HepG2 (cell line): ENCODE measurements around the gene E2F1. TPM values are rescaled to one million over a fixed set of nuclear protein-coding genes. Genes with fewer than 3 reads are reported as not detected.

Experiments
- GPN1 ChIP-seq: sonication (generic); formaldehyde crosslinking; IDR thresholded peaks from 2 replicates; pipeline ENCODE4 v1.5.1; 2020; ENCODE audit warnings: missing genetic modification reagents, borderline replicate concordance
- MEIS2 ChIP-seq: sonication (generic); formaldehyde crosslinking; IDR thresholded peaks from 2 replicates; pipeline ENCODE4 v1.9.0; 2021; ENCODE audit warnings: mild to moderate bottlenecking, missing genetic modification reagents
- MXD4 ChIP-seq: IDR thresholded peaks from 2 replicates; pipeline ENCODE4 v1.6.1; 2016; ENCODE audit warnings: mild to moderate bottlenecking, missing biosample characterization, missing genetic modification reagents
- ZBTB3 ChIP-seq: sonication (generic); formaldehyde crosslinking; IDR thresholded peaks from 2 replicates; pipeline ENCODE4 v1.4.0; 2020; ENCODE audit warnings: low read depth, mild to moderate bottlenecking, moderate library complexity, missing genetic modification reagents, borderline replicate concordance
- ZNF367 ChIP-seq: sonication (generic); formaldehyde crosslinking; IDR thresholded peaks from 2 replicates; pipeline ENCODE4 v1.4.0; 2020; ENCODE audit warnings: missing genetic modification reagents, borderline replicate concordance
- ZNF83 ChIP-seq: sonication (generic); formaldehyde crosslinking; IDR thresholded peaks from 2 replicates; pipeline ENCODE4 v1.4.0; 2020; ENCODE audit warnings: missing genetic modification reagents, mild to moderate bottlenecking, borderline replicate concordance
- ZSCAN22 ChIP-seq: sonication (generic); formaldehyde crosslinking; IDR thresholded peaks from 2 replicates; pipeline ENCODE4 v1.4.0; 2020; ENCODE audit warnings: mild to moderate bottlenecking, missing genetic modification reagents
- polyA plus RNA-seq, 8 experiments: library from polyadenylated mRNA; depleted of rRNA in 3 of 8; stranded (reverse) in 7 of 8; unstranded in 1 of 8; fragments of >200 nt; fragmentation: Illumina TruSeq in 4 of 8; extraction: Trizol in 4 of 8; gene quantifications; 2 replicates each; pipeline versions ENCODE4 v1.2.1 to v1.2.3, GENCODE V29; 2011 to 2016; ENCODE audit warnings: low read depth in 4 of 8, missing spikeins in 1 of 8, mixed read lengths in 1 of 8; ENCODE audit not compliant: insufficient read depth in 1 of 8
- total RNA-seq, 5 experiments: library from RNA; depleted of rRNA; stranded (reverse); fragments of >200 nt; fragmentation: Illumina TruSeq; extraction: Trizol; gene quantifications; 2 replicates each; pipeline ENCODE4 v1.2.3, GENCODE V29; 2016; ENCODE audit warnings: low read depth in 1 of 5
- TF ChIP-seq, protein P1 (sequence below): fragments of 450-650 bp; IDR thresholded peaks from 2 replicates; pipeline ENCODE4 v1.6.1; 2016
- TF ChIP-seq, protein P2 (sequence below): sonication (generic); formaldehyde crosslinking; IDR thresholded peaks from 2 replicates; pipeline ENCODE4 v1.5.1; 2020; ENCODE audit warnings: mild to moderate bottlenecking, missing genetic modification reagents, moderate library complexity
- TF ChIP-seq, protein P3 (sequence below): sonication (generic); formaldehyde crosslinking; IDR thresholded peaks from 2 replicates; pipeline ENCODE4 v1.5.1; 2020; ENCODE audit warnings: mild to moderate bottlenecking, moderate library complexity, missing genetic modification reagents
- TF ChIP-seq, protein P4 (sequence below): sonication (generic); formaldehyde crosslinking; IDR thresholded peaks from 2 replicates; pipeline ENCODE4 v1.4.0; 2020; ENCODE audit warnings: missing genetic modification reagents
- TF ChIP-seq, protein P5 (sequence below): sonication (generic); formaldehyde crosslinking; IDR thresholded peaks from 2 replicates; pipeline ENCODE4 v1.4.0; 2020; ENCODE audit warnings: missing genetic modification reagents, mild to moderate bottlenecking, borderline replicate concordance

The E2F1 gene
- total and polyA plus RNA-seq, 2 of the 13 experiments (the other 11 are each of a cell fraction or from before 2014, with no cell fraction given), result 25.5 to 39.4 TPM

GRCh38 chr20:33686100-33686983 lies at the start of gene E2F1 (continued):
- TF ChIP-seq, protein P1, sequence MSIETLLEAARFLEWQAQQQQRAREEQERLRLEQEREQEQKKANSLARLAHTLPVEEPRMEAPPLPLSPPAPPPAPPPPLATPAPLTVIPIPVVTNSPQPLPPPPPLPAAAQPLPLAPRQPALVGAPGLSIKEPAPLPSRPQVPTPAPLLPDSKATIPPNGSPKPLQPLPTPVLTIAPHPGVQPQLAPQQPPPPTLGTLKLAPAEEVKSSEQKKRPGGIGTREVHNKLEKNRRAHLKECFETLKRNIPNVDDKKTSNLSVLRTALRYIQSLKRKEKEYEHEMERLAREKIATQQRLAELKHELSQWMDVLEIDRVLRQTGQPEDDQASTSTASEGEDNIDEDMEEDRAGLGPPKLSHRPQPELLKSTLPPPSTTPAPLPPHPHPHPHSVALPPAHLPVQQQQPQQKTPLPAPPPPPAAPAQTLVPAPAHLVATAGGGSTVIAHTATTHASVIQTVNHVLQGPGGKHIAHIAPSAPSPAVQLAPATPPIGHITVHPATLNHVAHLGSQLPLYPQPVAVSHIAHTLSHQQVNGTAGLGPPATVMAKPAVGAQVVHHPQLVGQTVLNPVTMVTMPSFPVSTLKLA, result peak; percentile 67; the same call in 1 of the 2 replicates
- TF ChIP-seq MXD4, result peak; percentile 98
- TF ChIP-seq ZNF367 (CRISPR knock-in tag), result no peak
- TF ChIP-seq ZNF83 (CRISPR knock-in tag), result no peak
- TF ChIP-seq ZBTB3 (CRISPR knock-in tag), result no peak
- TF ChIP-seq, protein P2, sequence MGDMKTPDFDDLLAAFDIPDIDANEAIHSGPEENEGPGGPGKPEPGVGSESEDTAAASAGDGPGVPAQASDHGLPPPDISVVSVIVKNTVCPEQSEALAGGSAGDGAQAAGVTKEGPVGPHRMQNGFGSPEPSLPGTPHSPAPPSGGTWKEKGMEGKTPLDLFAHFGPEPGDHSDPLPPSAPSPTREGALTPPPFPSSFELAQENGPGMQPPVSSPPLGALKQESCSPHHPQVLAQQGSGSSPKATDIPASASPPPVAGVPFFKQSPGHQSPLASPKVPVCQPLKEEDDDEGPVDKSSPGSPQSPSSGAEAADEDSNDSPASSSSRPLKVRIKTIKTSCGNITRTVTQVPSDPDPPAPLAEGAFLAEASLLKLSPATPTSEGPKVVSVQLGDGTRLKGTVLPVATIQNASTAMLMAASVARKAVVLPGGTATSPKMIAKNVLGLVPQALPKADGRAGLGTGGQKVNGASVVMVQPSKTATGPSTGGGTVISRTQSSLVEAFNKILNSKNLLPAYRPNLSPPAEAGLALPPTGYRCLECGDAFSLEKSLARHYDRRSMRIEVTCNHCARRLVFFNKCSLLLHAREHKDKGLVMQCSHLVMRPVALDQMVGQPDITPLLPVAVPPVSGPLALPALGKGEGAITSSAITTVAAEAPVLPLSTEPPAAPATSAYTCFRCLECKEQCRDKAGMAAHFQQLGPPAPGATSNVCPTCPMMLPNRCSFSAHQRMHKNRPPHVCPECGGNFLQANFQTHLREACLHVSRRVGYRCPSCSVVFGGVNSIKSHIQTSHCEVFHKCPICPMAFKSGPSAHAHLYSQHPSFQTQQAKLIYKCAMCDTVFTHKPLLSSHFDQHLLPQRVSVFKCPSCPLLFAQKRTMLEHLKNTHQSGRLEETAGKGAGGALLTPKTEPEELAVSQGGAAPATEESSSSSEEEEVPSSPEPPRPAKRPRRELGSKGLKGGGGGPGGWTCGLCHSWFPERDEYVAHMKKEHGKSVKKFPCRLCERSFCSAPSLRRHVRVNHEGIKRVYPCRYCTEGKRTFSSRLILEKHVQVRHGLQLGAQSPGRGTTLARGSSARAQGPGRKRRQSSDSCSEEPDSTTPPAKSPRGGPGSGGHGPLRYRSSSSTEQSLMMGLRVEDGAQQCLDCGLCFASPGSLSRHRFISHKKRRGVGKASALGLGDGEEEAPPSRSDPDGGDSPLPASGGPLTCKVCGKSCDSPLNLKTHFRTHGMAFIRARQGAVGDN (CRISPR knock-in tag), result peak; percentile 77
- peak; percentile 74 for TF ChIP-seq MEIS2
- TF ChIP-seq, protein P3, sequence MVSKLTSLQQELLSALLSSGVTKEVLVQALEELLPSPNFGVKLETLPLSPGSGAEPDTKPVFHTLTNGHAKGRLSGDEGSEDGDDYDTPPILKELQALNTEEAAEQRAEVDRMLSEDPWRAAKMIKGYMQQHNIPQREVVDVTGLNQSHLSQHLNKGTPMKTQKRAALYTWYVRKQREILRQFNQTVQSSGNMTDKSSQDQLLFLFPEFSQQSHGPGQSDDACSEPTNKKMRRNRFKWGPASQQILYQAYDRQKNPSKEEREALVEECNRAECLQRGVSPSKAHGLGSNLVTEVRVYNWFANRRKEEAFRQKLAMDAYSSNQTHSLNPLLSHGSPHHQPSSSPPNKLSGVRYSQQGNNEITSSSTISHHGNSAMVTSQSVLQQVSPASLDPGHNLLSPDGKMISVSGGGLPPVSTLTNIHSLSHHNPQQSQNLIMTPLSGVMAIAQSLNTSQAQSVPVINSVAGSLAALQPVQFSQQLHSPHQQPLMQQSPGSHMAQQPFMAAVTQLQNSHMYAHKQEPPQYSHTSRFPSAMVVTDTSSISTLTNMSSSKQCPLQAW (CRISPR knock-in tag), result peak; percentile 37; the same call in 1 of the 2 replicates
- TF ChIP-seq, protein P4, sequence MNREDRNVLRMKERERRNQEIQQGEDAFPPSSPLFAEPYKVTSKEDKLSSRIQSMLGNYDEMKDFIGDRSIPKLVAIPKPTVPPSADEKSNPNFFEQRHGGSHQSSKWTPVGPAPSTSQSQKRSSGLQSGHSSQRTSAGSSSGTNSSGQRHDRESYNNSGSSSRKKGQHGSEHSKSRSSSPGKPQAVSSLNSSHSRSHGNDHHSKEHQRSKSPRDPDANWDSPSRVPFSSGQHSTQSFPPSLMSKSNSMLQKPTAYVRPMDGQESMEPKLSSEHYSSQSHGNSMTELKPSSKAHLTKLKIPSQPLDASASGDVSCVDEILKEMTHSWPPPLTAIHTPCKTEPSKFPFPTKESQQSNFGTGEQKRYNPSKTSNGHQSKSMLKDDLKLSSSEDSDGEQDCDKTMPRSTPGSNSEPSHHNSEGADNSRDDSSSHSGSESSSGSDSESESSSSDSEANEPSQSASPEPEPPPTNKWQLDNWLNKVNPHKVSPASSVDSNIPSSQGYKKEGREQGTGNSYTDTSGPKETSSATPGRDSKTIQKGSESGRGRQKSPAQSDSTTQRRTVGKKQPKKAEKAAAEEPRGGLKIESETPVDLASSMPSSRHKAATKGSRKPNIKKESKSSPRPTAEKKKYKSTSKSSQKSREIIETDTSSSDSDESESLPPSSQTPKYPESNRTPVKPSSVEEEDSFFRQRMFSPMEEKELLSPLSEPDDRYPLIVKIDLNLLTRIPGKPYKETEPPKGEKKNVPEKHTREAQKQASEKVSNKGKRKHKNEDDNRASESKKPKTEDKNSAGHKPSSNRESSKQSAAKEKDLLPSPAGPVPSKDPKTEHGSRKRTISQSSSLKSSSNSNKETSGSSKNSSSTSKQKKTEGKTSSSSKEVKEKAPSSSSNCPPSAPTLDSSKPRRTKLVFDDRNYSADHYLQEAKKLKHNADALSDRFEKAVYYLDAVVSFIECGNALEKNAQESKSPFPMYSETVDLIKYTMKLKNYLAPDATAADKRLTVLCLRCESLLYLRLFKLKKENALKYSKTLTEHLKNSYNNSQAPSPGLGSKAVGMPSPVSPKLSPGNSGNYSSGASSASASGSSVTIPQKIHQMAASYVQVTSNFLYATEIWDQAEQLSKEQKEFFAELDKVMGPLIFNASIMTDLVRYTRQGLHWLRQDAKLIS (CRISPR knock-in tag), result no peak
- TF ChIP-seq, protein P5, sequence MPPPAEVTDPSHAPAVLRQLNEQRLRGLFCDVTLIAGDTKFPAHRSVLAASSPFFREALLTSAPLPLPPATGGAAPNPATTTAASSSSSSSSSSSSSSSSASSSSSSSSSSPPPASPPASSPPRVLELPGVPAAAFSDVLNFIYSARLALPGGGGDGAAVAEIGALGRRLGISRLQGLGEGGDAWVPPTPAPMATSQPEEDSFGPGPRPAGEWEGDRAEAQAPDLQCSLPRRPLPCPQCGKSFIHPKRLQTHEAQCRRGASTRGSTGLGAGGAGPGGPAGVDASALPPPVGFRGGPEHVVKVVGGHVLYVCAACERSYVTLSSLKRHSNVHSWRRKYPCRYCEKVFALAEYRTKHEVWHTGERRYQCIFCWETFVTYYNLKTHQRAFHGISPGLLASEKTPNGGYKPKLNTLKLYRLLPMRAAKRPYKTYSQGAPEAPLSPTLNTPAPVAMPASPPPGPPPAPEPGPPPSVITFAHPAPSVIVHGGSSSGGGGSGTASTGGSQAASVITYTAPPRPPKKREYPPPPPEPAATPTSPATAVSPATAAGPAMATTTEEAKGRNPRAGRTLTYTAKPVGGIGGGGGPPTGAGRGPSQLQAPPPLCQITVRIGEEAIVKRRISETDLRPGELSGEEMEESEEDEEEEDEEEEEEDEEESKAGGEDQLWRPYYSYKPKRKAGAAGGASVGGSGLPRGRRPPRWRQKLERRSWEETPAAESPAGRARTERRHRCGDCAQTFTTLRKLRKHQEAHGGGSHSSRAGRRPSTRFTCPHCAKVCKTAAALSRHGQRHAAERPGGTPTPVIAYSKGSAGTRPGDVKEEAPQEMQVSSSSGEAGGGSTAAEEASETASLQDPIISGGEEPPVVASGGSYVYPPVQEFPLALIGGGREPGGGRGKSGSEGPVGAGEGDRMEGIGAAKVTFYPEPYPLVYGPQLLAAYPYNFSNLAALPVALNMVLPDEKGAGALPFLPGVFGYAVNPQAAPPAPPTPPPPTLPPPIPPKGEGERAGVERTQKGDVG (CRISPR knock-in tag), result peak; percentile 83; the same call in 1 of the 2 replicates
- no peak for TF ChIP-seq ZSCAN22 (CRISPR knock-in tag)
- no peak; the same call in 1 of the 2 replicates for TF ChIP-seq GPN1 (CRISPR knock-in tag)
